OCI-LY3 (cell line): ENCODE results near the gene IL2RA.
A peak's percentile ranks its signal among the peaks of the same experiment; 100 is the strongest.

Source experiments
- H2AFZ ChIP-seq: fragments of 200-600, 300-600 bp; shearing (Covaris generic); 2 replicates; pipeline ENCODE4 v1.6.0; 2014; ENCODE audit warnings: antibody characterized with exemption, low read depth, low read length
- H3K27ac ChIP-seq: fragments of 200-600, 300-600 bp; sonication (generic); 2 replicates; pipeline ENCODE4 v1.5.1; 2014; ENCODE audit warnings: mild to moderate bottlenecking, low read length, moderate library complexity, mixed read lengths
- H3K27me3 ChIP-seq: fragments of 200-600, 300-600 bp; sonication (generic); 2 replicates; pipeline ENCODE4 v1.6.1; 2014; ENCODE audit warnings: low read depth, low read length, mixed read lengths
- H3K36me3 ChIP-seq: fragments of 200-600, 300-600 bp; sonication (generic); replicated peaks from 2 replicates; pipeline ENCODE3; 2014; ENCODE audit warnings: low read depth, low read length, mixed read lengths
- H3K4me1 ChIP-seq: fragments of 300-600, 200-600 bp; sonication (generic); 2 replicates; pipeline ENCODE4 v1.6.1; 2014; ENCODE audit warnings: low read length, mixed read lengths
- H3K4me2 ChIP-seq: fragments of 200-600, 300-600 bp; sonication (generic); 2 replicates; pipeline ENCODE4 v1.6.1; 2014; ENCODE audit warnings: low read length, mixed read lengths
- H3K4me3 ChIP-seq: fragments of 300-600, 200-600 bp; sonication (generic); 2 replicates; pipeline ENCODE4 v1.5.1; 2014; ENCODE audit warnings: antibody characterized with exemption, mild to moderate bottlenecking, low read length, moderate library complexity
- H3K79me2 ChIP-seq: fragments of 300-600, 200-600 bp; shearing (Covaris generic); 2 replicates; pipeline ENCODE4 v1.6.1; 2014; ENCODE audit warnings: mild to moderate bottlenecking, low read length, mixed read lengths
- H3K9ac ChIP-seq: fragments of 300-600, 200-600 bp; shearing (Covaris generic); 2 replicates; pipeline ENCODE4 v1.6.0; 2014; ENCODE audit warnings: mild to moderate bottlenecking, low read length, moderate library complexity
- H3K9me3 ChIP-seq: fragments of 200-600, 300-600 bp; shearing (Covaris generic); 2 replicates; pipeline ENCODE4 v1.6.1; 2014; ENCODE audit warnings: low read length, mixed read lengths; ENCODE audit not compliant: insufficient read depth
- H4K20me1 ChIP-seq: fragments of 200-600, 300-600 bp; sonication (generic); 2 replicates; pipeline ENCODE4 v1.6.1; 2016; ENCODE audit warnings: low read length, mixed read lengths; ENCODE audit not compliant: insufficient read depth
- EZH2phosphoT487 ChIP-seq: fragments of 200-600 bp; shearing (Covaris generic); IDR thresholded peaks from 2 replicates; pipeline ENCODE4 v1.6.1; 2018; ENCODE audit warnings: antibody characterized with exemption, mixed run types, low read depth
- TF ChIP-seq, protein P1 (sequence below): fragments of 200-600, 300-600 bp; sonication (generic); IDR thresholded peaks from 2 replicates; pipeline ENCODE4 v1.5.1; 2014; ENCODE audit warnings: antibody characterized with exemption, low read length, low read depth

Gene IL2RA

DNA sequence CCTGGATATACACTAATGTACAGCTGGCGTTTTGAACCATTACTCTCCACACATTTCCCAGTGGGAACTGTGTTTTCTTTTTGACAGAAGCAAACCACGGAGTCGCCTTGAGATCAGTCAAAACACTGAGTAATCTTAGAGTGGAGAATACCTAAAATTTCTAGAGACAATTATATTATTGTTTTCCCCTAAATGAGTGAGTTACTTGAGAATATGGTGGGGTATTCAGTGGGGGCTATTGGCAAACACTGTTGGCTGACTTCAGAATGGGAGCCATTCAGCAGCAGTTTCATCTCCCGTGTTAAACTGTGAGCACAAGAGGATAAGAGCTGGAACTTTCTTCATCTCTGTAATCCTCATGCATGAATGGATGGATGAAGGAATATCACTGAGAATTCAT is 6.2 kb downstream of the IL2RA start:
- TF ChIP-seq, protein P1, sequence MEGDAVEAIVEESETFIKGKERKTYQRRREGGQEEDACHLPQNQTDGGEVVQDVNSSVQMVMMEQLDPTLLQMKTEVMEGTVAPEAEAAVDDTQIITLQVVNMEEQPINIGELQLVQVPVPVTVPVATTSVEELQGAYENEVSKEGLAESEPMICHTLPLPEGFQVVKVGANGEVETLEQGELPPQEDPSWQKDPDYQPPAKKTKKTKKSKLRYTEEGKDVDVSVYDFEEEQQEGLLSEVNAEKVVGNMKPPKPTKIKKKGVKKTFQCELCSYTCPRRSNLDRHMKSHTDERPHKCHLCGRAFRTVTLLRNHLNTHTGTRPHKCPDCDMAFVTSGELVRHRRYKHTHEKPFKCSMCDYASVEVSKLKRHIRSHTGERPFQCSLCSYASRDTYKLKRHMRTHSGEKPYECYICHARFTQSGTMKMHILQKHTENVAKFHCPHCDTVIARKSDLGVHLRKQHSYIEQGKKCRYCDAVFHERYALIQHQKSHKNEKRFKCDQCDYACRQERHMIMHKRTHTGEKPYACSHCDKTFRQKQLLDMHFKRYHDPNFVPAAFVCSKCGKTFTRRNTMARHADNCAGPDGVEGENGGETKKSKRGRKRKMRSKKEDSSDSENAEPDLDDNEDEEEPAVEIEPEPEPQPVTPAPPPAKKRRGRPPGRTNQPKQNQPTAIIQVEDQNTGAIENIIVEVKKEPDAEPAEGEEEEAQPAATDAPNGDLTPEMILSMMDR: no peak
- TF ChIP-seq EZH2phosphoT487: no peak
- Histone ChIP-seq H4K20me1 (no peaks in the 10 kb centered on the region), H3K79me2 (peaks cover 20% of the 10 kb centered on the region), H3K27ac (no peak overlapping the region), H3K27me3 (no peaks in the 10 kb centered on the region), H3K4me3 (no peak overlapping the region), H3K9ac (no peak overlapping the region), H3K4me2 (no peak overlapping the region), H2AFZ (no peak overlapping the region), H3K4me1 (peaks cover 83% of the 10 kb centered on the region), H3K36me3 (peaks cover 3% of the 10 kb centered on the region), H3K9me3 (no peaks in the 10 kb centered on the region)

DNA sequence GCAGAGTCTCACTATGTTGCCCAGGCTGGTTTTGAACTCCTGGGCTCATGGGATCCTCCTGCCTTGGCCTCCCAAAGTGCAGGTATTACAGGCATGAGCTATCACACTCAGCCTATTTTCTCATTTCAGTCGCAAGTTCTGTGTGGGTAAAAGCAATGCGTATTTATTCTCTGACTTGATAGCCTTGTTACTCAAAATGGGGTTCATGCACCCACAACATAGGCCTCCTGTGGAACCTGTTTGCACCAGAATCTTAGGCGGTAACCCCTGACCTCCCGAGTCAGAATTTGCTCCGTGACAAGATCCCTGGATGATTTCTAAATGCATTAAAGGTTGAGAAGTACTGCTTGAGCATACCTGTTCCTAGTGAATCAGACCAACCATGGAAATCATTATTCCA is 7.3 kb downstream of the IL2RA start:
- Histone ChIP-seq H3K79me2 (peaks cover 13% of the 10 kb centered on the region), H3K4me3 (no peak overlapping the region), H3K9ac (no peak overlapping the region), H3K36me3 (peaks cover 3% of the 10 kb centered on the region), H4K20me1 (no peaks in the 10 kb centered on the region), H3K27me3 (no peaks in the 10 kb centered on the region), H3K9me3 (no peaks in the 10 kb centered on the region), H3K27ac (no peak overlapping the region), H2AFZ (no peak overlapping the region), H3K4me2 (no peak overlapping the region), H3K4me1 (peaks cover 83% of the 10 kb centered on the region)
- no peak for TF ChIP-seq EZH2phosphoT487
- TF ChIP-seq, protein P1: no peak

DNA sequence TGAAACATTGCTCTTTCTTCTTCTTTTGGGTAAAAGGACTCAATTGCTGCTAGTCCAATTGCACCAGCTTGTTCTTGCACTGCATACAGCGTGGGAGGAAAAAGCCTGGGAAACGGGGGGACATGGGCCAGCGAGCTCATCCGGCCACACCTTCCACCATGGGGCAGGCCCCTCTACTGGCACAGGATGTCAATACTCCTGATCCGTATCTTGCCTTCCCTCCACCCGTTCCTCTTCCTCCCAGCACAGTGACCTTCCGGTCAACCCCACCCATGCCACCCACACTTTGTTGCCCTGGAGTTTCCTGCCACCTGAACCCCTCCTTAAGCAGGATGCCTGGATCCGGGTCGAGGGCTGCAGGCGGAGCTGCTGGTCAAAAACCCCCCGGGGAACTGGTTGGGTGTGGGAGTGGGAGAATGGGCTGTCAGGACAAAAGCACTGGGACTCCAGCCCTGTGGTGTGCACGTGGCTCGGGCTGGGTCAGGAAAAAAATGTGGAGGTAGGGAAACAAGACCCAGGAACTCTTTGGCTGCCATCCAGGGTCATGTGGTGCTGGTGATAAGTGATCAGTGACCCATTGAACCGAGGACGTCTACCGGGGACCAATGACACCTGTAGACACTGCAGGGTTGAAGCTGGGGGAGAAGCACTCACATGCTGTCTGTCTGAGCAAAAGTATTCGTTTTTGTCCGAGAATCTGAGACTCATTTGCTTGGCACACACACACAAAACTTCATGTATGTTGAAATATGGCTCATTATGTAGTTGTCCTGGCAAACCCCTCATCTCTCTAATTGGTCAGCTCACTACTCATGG is 8.1 kb downstream of the IL2RA start:
- TF ChIP-seq, protein P1: no peak
- TF ChIP-seq EZH2phosphoT487: no peak
- Histone ChIP-seq H3K9me3 (no peaks in the 10 kb centered on the region), H3K4me2 (peak overlapping the region; percentile 86), H3K27me3 (no peaks in the 10 kb centered on the region), H3K4me1 (peaks cover 83% of the 10 kb centered on the region), H3K9ac (no peak overlapping the region), H4K20me1 (no peaks in the 10 kb centered on the region), H3K4me3 (no peak overlapping the region), H3K36me3 (peaks cover 7% of the 10 kb centered on the region), H3K79me2 (peaks cover 9% of the 10 kb centered on the region), H2AFZ (no peak overlapping the region), H3K27ac (peak overlapping the region; percentile 92; the same call in 1 of the 2 replicates)

DNA sequence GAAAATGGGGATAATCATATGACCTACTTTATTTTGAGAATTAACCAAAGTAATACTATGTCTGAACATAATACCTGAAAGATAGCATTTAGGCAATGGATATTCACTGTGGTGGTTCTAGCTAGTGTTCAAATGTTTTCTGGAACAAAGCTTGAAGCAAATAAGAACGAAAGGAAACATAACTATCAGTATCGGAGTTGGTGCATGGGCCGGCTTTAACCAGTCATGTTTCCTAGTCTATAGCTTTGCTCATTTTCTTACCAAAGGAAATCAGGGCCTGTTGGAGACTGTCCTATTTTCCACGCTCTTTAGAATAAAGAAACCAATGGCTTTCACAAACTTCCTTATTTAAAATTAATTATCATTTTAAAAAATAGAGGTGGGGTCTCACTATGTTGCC is 8.9 kb downstream of the IL2RA start:
- no peaks in the 10 kb centered on the region for H3K9me3 ChIP-seq
- H3K4me1 ChIP-seq: peaks cover 82% of the 10 kb centered on the region
- H3K27me3 ChIP-seq: no peaks in the 10 kb centered on the region
- TF ChIP-seq, protein P1: no peak
- no peak for TF ChIP-seq EZH2phosphoT487
- H3K4me3 ChIP-seq: peak overlapping the region; percentile 57; the same call in 1 of the 2 replicates
- no peak overlapping the region for H2AFZ ChIP-seq
- peak overlapping the region; percentile 55; the same call in 1 of the 2 replicates for H3K9ac ChIP-seq
- peaks cover 6% of the 10 kb centered on the region for H3K36me3 ChIP-seq
- H3K79me2 ChIP-seq: peaks cover 10% of the 10 kb centered on the region
- H3K4me2 ChIP-seq: peak overlapping the region; percentile 86
- H4K20me1 ChIP-seq: no peaks in the 10 kb centered on the region
- peak overlapping the region; percentile 92 for H3K27ac ChIP-seq
